SJSA1 (cell line): ENCODE results near the gene BTN2A1. TPM values are rescaled to one million over a fixed set of nuclear protein-coding genes. Genes with fewer than 3 reads are reported as not detected.
A peak's percentile ranks its signal among the peaks of the same experiment; 100 is the strongest.

Experiments
- DNase-seq, 2 experiments: peaks; one replicate each; pipeline ENCODE4 v3.0.0-alpha.2; 2015 to 2020; ENCODE audit warnings: low spot score in 2 of 2, low read depth in 1 of 2
- H3K27ac ChIP-seq: fragments of 250-450 bp; sonication (Bioruptor Pico); 2 replicates; pipeline ENCODE4 v1.5.1; 2020; ENCODE audit warnings: mild to moderate bottlenecking, moderate library complexity
- H3K27me3 ChIP-seq: fragments of 250-450 bp; sonication (Bioruptor Pico); replicated peaks from 2 replicates; pipeline ENCODE4 v1.5.1; 2020; ENCODE audit warnings: mild to moderate bottlenecking, moderate library complexity
- H3K36me3 ChIP-seq: fragments of 250-450 bp; sonication (Bioruptor Pico); 2 replicates; pipeline ENCODE4 v1.5.1; 2020; ENCODE audit warnings: mild to moderate bottlenecking
- H3K4me1 ChIP-seq: fragments of 250-450 bp; sonication (Bioruptor Pico); replicated peaks from 2 replicates; pipeline ENCODE4 v1.6.1; 2021; ENCODE audit warnings: mild to moderate bottlenecking
- H3K4me3 ChIP-seq: fragments of 250-450 bp; sonication (Bioruptor Pico); 2 replicates; pipeline ENCODE4 v1.5.1; 2020; ENCODE audit warnings: mild to moderate bottlenecking
- H3K9me3 ChIP-seq: fragments of 250-450 bp; sonication (Bioruptor Pico); replicated peaks from 2 replicates; pipeline ENCODE4 v1.5.1; 2020; ENCODE audit warnings: mild to moderate bottlenecking
- total RNA-seq: library from RNA; depleted of rRNA; stranded (reverse); fragments of >200 nt; shearing (Covaris generic); gene quantifications from 2 replicates; pipeline ENCODE4 v1.2.3, GENCODE V29; 2014

BTN2A1 gene
- total RNA-seq, 1 experiment from 2014 or later: 50.8 TPM

GRCh38 chr6:26464014-26464413 is 6.3 kb downstream of the BTN2A1 start:
- no peaks in the 10 kb centered on the region for H3K9me3 ChIP-seq
- no peaks in the 10 kb centered on the region for H3K27me3 ChIP-seq
- peaks cover 100% of the 10 kb centered on the region for H3K36me3 ChIP-seq
- no peak overlapping the region for H3K4me3 ChIP-seq
- no peak for DNase-seq
- no peak overlapping the region for H3K27ac ChIP-seq
- H3K4me1 ChIP-seq: peaks cover 9% of the 10 kb centered on the region

DNA sequence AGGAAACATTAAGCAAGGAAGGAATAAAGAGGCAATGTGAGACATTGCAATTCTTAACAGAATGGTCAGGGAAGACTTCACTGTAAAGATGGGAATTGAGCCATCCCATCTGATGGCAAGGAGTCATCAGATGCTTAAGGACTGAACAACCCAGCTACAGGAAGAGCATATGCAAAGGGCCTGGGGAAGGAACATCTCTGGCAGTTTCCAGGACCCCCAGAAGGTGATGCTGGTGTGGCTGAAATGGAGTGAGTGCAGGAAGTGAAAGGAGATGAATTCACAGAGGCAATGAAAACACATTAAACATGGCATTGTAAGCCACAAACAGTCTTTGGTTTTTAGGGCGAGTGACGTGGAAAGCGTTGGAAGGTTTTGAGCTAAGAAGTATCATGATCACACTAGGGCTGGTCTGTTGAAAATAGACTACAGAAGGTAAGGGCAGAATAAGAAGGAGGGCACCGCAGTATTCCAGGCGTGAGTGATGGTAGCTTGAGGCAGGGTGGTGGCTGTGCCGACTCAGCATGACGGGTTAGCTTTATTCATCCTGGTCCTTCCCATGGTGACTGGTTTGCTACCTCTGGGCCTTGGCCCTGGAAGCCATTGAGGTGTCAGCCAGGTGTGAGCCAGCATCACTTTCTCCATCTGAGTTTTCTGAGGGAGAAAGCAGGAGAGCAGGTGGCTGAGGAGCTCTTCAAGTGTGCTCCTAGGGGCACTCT is 6.8 kb downstream of the BTN2A1 start:
- DNase-seq: no peak
- Histone ChIP-seq H3K36me3 (peaks cover 100% of the 10 kb centered on the region), H3K9me3 (no peaks in the 10 kb centered on the region), H3K4me1 (peaks cover 6% of the 10 kb centered on the region), H3K4me3 (no peak overlapping the region), H3K27me3 (no peaks in the 10 kb centered on the region), H3K27ac (no peak overlapping the region)

DNA sequence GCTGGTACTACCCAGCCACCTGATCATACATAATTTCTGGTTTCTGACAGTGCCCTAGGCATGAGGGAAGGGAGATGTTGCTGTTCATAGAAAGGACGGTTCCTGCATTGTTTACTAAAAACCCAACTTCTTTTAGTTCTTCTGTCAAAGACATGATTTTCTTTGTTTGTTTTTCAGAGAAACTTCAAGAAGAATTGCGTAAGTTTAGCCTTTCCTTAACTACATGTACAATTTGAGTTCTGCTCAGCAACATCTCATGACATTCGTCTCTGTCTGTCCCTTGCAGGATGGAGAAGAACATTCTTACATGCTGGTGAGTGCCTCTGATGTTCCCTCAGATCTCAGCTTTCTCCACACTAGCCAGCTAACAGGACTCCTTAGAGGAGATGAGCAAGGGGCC is 8.0 kb downstream of the BTN2A1 start:
- H3K27ac ChIP-seq: no peak overlapping the region
- H3K4me3 ChIP-seq: no peak overlapping the region
- H3K4me1 ChIP-seq: peaks cover 3% of the 10 kb centered on the region
- H3K9me3 ChIP-seq: no peaks in the 10 kb centered on the region
- H3K36me3 ChIP-seq: peaks cover 97% of the 10 kb centered on the region
- H3K27me3 ChIP-seq: no peaks in the 10 kb centered on the region
- no peak for DNase-seq

DNA sequence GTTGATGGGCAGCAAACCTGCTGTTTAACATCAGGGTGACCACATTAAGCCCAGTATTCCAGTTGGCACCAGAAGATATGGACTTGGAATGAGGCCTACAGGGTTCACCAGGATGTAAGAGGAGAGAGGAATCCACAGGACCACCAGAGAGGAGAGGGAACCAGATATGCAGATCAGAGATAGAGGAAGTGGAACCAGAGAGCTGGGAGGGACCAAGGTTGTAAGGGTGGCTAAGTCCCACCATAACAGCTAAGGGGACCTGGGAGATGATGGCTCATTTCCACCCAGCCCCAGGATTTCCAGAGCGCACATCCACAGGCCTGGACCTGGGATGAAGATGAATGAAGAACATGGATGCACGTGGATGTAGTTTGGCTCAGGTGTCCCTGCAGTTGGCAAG is 11.1 kb downstream of the BTN2A1 start:
- peaks cover 67% of the 10 kb centered on the region for H3K36me3 ChIP-seq
- no peaks in the 10 kb centered on the region for H3K9me3 ChIP-seq
- no peak for DNase-seq
- no peak overlapping the region for H3K4me3 ChIP-seq
- H3K27me3 ChIP-seq: no peaks in the 10 kb centered on the region
- H3K4me1 ChIP-seq: peaks cover 7% of the 10 kb centered on the region
- H3K27ac ChIP-seq: no peak overlapping the region

GRCh38 chr6:26470643-26471042 is 12.9 kb downstream of the BTN2A1 start:
- no peaks in the 10 kb centered on the region for H3K27me3 ChIP-seq
- H3K36me3 ChIP-seq: peaks cover 49% of the 10 kb centered on the region
- peaks cover 21% of the 10 kb centered on the region for H3K4me1 ChIP-seq
- DNase-seq: no peak
- H3K27ac ChIP-seq: no peak overlapping the region
- no peaks in the 10 kb centered on the region for H3K9me3 ChIP-seq
- H3K4me3 ChIP-seq: no peak overlapping the region

- Histone ChIP-seq H3K9me3 (no peaks in the 10 kb centered on the region), H3K27ac (no peak overlapping the region), H3K4me3 (no peak overlapping the region), H3K36me3 (peaks cover 36% of the 10 kb centered on the region), H3K27me3 (no peaks in the 10 kb centered on the region), H3K4me1 (peaks cover 33% of the 10 kb centered on the region)
- DNase-seq: no peak
Observed at GRCh38 chr6:26471970-26472369, 14.2 kb downstream of the BTN2A1 start.

- H3K9me3 ChIP-seq: no peaks in the 10 kb centered on the region
- H3K27me3 ChIP-seq: no peaks in the 10 kb centered on the region
- H3K4me1 ChIP-seq: peaks cover 33% of the 10 kb centered on the region
- no peak for DNase-seq
- H3K36me3 ChIP-seq: peaks cover 28% of the 10 kb centered on the region
- H3K4me3 ChIP-seq: no peak overlapping the region
- peak overlapping the region; percentile 92 for H3K27ac ChIP-seq
Observed at GRCh38 chr6:26472549-26473290, 15.0 kb downstream of the BTN2A1 start.

DNA sequence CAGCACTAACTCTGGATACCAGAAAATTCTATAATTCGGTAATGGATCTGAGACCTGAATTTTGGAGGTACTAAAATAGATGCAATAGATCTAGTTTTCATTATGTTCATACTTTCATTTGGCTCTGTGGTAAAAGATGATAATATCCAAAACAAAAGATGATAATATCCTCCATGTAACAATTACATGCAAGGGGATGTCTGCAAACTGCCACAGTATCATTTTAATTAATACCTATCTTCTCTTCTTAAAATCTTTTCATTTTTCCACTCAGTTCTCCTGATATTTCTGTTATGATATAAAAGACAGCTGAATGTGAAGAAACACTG is 15.6 kb downstream of the BTN2A1 start:
- no peak for DNase-seq
- peaks cover 21% of the 10 kb centered on the region for H3K36me3 ChIP-seq
- no peaks in the 10 kb centered on the region for H3K9me3 ChIP-seq
- no peaks in the 10 kb centered on the region for H3K27me3 ChIP-seq
- peak overlapping the region; percentile 34 for H3K4me3 ChIP-seq
- peaks cover 33% of the 10 kb centered on the region for H3K4me1 ChIP-seq
- peak overlapping the region; percentile 92 for H3K27ac ChIP-seq

GRCh38 chr6:26473758-26474438 is 16.1 kb downstream of the BTN2A1 start:
- Histone ChIP-seq H3K36me3 (peaks cover 16% of the 10 kb centered on the region), H3K27ac (peak overlapping the region; percentile 92), H3K9me3 (no peaks in the 10 kb centered on the region), H3K4me1 (peaks cover 33% of the 10 kb centered on the region), H3K27me3 (no peaks in the 10 kb centered on the region), H3K4me3 (peak overlapping the region; percentile 34)
- peak; percentile 88 to 98 for DNase-seq

GRCh38 chr6:26474439-26474881 is 16.7 kb downstream of the BTN2A1 start:
- H3K36me3 ChIP-seq: peaks cover 11% of the 10 kb centered on the region
- H3K9me3 ChIP-seq: no peaks in the 10 kb centered on the region
- H3K27ac ChIP-seq: peak overlapping the region; percentile 92
- peak overlapping the region; percentile 34 for H3K4me3 ChIP-seq
- peaks cover 33% of the 10 kb centered on the region for H3K4me1 ChIP-seq
- DNase-seq: no peak
- H3K27me3 ChIP-seq: no peaks in the 10 kb centered on the region

GRCh38 chr6:26475823-26476729 is 18.3 kb downstream of the BTN2A1 start:
- H3K4me3 ChIP-seq: no peak overlapping the region
- peak overlapping the region; percentile 92 for H3K27ac ChIP-seq
- no peaks in the 10 kb centered on the region for H3K36me3 ChIP-seq
- H3K4me1 ChIP-seq: peaks cover 33% of the 10 kb centered on the region
- no peaks in the 10 kb centered on the region for H3K27me3 ChIP-seq
- DNase-seq: peak in 1 of 2 experiments; percentile 68
- H3K9me3 ChIP-seq: 0 out of 2 replicates have a peak, but pooled peaks cover under 1% of the 10 kb centered on the region

- Histone ChIP-seq H3K27me3 (no peaks in the 10 kb centered on the region), H3K4me1 (peaks cover 33% of the 10 kb centered on the region), H3K27ac (no peak overlapping the region; the same call in 1 of the 2 replicates), H3K36me3 (no peaks in the 10 kb centered on the region), H3K4me3 (no peak overlapping the region), H3K9me3 (0 out of 2 replicates have a peak, but pooled peaks cover 3% of the 10 kb centered on the region)
- DNase-seq: no peak
Observed at GRCh38 chr6:26476896-26477295, 19.1 kb downstream of the BTN2A1 start.

DNA sequence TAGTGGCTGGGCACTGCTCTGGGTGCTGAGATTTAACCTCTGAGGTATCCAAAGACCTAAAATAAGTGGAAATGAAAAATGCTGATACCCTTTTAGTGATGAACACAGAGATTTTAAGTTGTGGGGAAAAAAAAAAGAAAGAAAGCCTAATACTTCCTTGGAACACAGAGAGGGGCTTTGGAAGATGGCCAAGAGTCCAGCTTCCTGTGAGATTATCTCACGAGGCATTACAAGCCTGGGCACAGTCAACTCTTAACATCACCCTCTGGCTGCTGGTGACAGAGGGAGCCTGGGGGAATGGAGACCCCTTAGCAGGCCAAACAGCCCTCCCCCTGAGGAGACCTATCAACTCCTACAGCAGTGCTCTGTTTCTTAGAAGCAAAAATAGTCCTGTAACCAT is 19.7 kb downstream of the BTN2A1 start:
- DNase-seq: no peak
- Histone ChIP-seq H3K9me3 (0 out of 2 replicates have a peak, but pooled peaks cover 3% of the 10 kb centered on the region), H3K4me1 (peaks cover 33% of the 10 kb centered on the region), H3K4me3 (no peak overlapping the region), H3K36me3 (no peaks in the 10 kb centered on the region), H3K27me3 (no peaks in the 10 kb centered on the region), H3K27ac (no peak overlapping the region)
